H1 (cell line): ENCODE measurements around the gene SMYD3. TPM values are rescaled to one million over a fixed set of nuclear protein-coding genes. Genes with fewer than 3 reads are reported as not detected.

Experiments
- CTCF ChIA-PET: fragments of 300-600 bp; sonication (Branson Sonifier 250); formaldehyde crosslinking; loops from one replicate; lab custom pipeline; 2021; ENCODE audit not compliant: partially characterized antibody; lab: Charles Lee
- POLR2A ChIA-PET: fragments of 300-600 bp; sonication (Branson Sonifier 250); formaldehyde crosslinking; loops from one replicate; lab custom pipeline; 2021; ENCODE audit warnings: inconsistent platforms; ENCODE audit not compliant: partially characterized antibody; lab: Charles Lee
- DNase-seq, 2 experiments: peaks; one replicate each; pipeline versions ENCODE4 v3.0.0 to v3.0.0-alpha.2; 2010 to 2022; ENCODE audit warnings: low spot score in 2 of 2, low read depth in 1 of 2, mixed read lengths in 1 of 2
- FAIRE-seq: peaks from 2 replicates; lab custom pipeline; 2011; peaks lifted over from hg19 to GRCh38; lab: Jason Lieb, UNC
- H2AFZ ChIP-seq: 2 replicates; pipeline ENCODE4 v1.8.1; 2012; ENCODE audit warnings: low read length, inconsistent platforms
- H2AK5ac ChIP-seq: 2 replicates; pipeline ENCODE4 v1.6.1; 2013; ENCODE audit warnings: low read depth, low read length
- H2BK120ac ChIP-seq: replicated peaks from 2 replicates; pipeline ENCODE3; 2013; ENCODE audit warnings: low read depth, low read length, inconsistent platforms
- H2BK12ac ChIP-seq: 2 replicates; pipeline ENCODE4 v1.6.1; 2013; ENCODE audit warnings: low read depth, low read length
- H2BK15ac ChIP-seq: 2 replicates; pipeline ENCODE4 v1.6.1; 2013; ENCODE audit warnings: low read length
- H2BK20ac ChIP-seq: 2 replicates; pipeline ENCODE4 v1.6.1; 2013; ENCODE audit warnings: low read length
- H2BK5ac ChIP-seq: 2 replicates; pipeline ENCODE4 v1.6.1; 2013; ENCODE audit warnings: low read depth, low read length
- H3K14ac ChIP-seq: 2 replicates; pipeline ENCODE4 v1.6.1; 2013; ENCODE audit warnings: inconsistent platforms; ENCODE audit not compliant: insufficient read length
- H3K18ac ChIP-seq: 2 replicates; pipeline ENCODE4 v1.6.1; 2013; ENCODE audit warnings: low read length; ENCODE audit errors: extremely low read depth
- H3K23ac ChIP-seq: 2 replicates; pipeline ENCODE4 v1.6.1; 2013; ENCODE audit warnings: inconsistent platforms; ENCODE audit not compliant: insufficient read length
- H3K23me2 ChIP-seq: 2 replicates; pipeline ENCODE4 v1.6.1; 2013; ENCODE audit warnings: low read depth, low read length
- H3K27ac ChIP-seq: 2 replicates; pipeline ENCODE4 v1.6.1; 2011; ENCODE audit warnings: low read depth, low read length, inconsistent platforms
- H3K27me3 ChIP-seq, 4 experiments: replicated peaks in 1 of 4; 1 replicate in 1 of 4; 2 replicates in 3 of 4; pipeline versions ENCODE4 v1.6.1 to v1.8.1; 2011 to 2013; ENCODE audit warnings: low read length in 3 of 4, mild to moderate bottlenecking in 3 of 4, inconsistent platforms in 2 of 4, mixed read lengths in 2 of 4, moderate library complexity in 1 of 4; ENCODE audit not compliant: control insufficient read depth in 3 of 4, insufficient read depth in 3 of 4; ENCODE audit errors: extremely low read depth in 1 of 4
- H3K36me3 ChIP-seq, 4 experiments: 2 replicates each; pipeline versions ENCODE4 v1.6.1 to v1.8.1; 2011 to 2013; ENCODE audit warnings: mild to moderate bottlenecking in 4 of 4, low read length in 3 of 4, moderate library complexity in 2 of 4, control low read depth in 1 of 4, inconsistent platforms in 1 of 4; ENCODE audit not compliant: insufficient read depth in 4 of 4, control insufficient read depth in 2 of 4
- H3K4ac ChIP-seq: replicated peaks from 2 replicates; pipeline ENCODE3; 2013; ENCODE audit warnings: low read length, low read depth, mixed read lengths, inconsistent platforms; ENCODE audit not compliant: insufficient read length
- H3K4me1 ChIP-seq, 4 experiments: replicated peaks in 1 of 4; 1 replicate in 1 of 4; 2 replicates in 3 of 4; pipeline versions ENCODE4 v1.6.1 to v1.8.1; 2011 to 2013; ENCODE audit warnings: low read length in 3 of 4, inconsistent platforms in 2 of 4, mixed read lengths in 1 of 4; ENCODE audit not compliant: insufficient read depth in 4 of 4, control insufficient read depth in 3 of 4
- H3K4me2 ChIP-seq, 2 experiments: 2 replicates each; pipeline versions ENCODE4 v1.6.1 to v1.8.1; 2011 to 2013; ENCODE audit warnings: low read depth in 2 of 2, low read length in 2 of 2, control low read depth in 1 of 2, inconsistent platforms in 1 of 2, mild to moderate bottlenecking in 1 of 2; ENCODE audit not compliant: insufficient read depth in 1 of 2
- H3K4me3 ChIP-seq, 4 experiments: fragments of 200-600, 300-600 bp in 1 of 4; sonication (generic), shearing (Covaris generic), sonication (Bioruptor Twin) in 1 of 4; 2 replicates each; pipeline versions ENCODE4 v1.5.1 to v1.8.1; 2011 to 2016; ENCODE audit warnings: low read length in 4 of 4, low read depth in 3 of 4, control low read depth in 2 of 4, inconsistent platforms in 2 of 4, mild to moderate bottlenecking in 2 of 4, mixed read lengths in 1 of 4, moderate library complexity in 1 of 4; ENCODE audit not compliant: insufficient read depth in 2 of 4; ENCODE audit errors: extremely low read depth in 1 of 4
- H3K56ac ChIP-seq: replicated peaks from 2 replicates; pipeline ENCODE3; 2013; ENCODE audit warnings: low read depth, mild to moderate bottlenecking, mixed read lengths, low read length, inconsistent platforms; ENCODE audit not compliant: insufficient read length
- H3K79me1 ChIP-seq: 2 replicates; pipeline ENCODE4 v1.6.1; 2013; ENCODE audit warnings: low read depth, low read length, control low read depth
- H3K79me2 ChIP-seq, 2 experiments: 2 replicates each; pipeline versions ENCODE4 v1.6.1 to v1.8.1; 2012 to 2013; ENCODE audit warnings: low read length in 2 of 2, mild to moderate bottlenecking in 2 of 2, inconsistent platforms in 1 of 2; ENCODE audit not compliant: insufficient read depth in 2 of 2, control insufficient read depth in 1 of 2
- H3K9ac ChIP-seq, 4 experiments: replicated peaks in 1 of 4; 1 replicate in 1 of 4; 2 replicates in 3 of 4; pipeline versions ENCODE4 v1.6.1 to v1.8.1; 2011 to 2013; ENCODE audit warnings: low read depth in 3 of 4, low read length in 3 of 4, control low read depth in 2 of 4, mild to moderate bottlenecking in 2 of 4, moderate library complexity in 2 of 4, inconsistent platforms in 1 of 4; ENCODE audit errors: extremely low read depth in 1 of 4
- H3K9me3 ChIP-seq, 2 experiments: 2 replicates each; pipeline versions ENCODE4 v1.6.1 to v1.8.1; 2012 to 2013; ENCODE audit warnings: mild to moderate bottlenecking in 2 of 2, moderate library complexity in 2 of 2, control low read depth in 1 of 2, inconsistent platforms in 1 of 2, low read depth in 1 of 2, low read length in 1 of 2, mixed read lengths in 1 of 2; ENCODE audit not compliant: insufficient read depth in 2 of 2
- H4K20me1 ChIP-seq, 2 experiments: replicated peaks in 1 of 2; 2 replicates each; pipeline versions ENCODE3 to v1.8.1; 2011 to 2013; ENCODE audit warnings: inconsistent platforms in 2 of 2, low read length in 2 of 2, mild to moderate bottlenecking in 1 of 2; ENCODE audit not compliant: insufficient read depth in 2 of 2, control insufficient read depth in 1 of 2
- H4K5ac ChIP-seq: 2 replicates; pipeline ENCODE4 v1.6.1; 2013; ENCODE audit warnings: low read length, low read depth, mixed read lengths, inconsistent platforms; ENCODE audit not compliant: insufficient read length
- H4K8ac ChIP-seq: 2 replicates; pipeline ENCODE4 v1.8.0; 2013; ENCODE audit warnings: mild to moderate bottlenecking, moderate library complexity, low read length, inconsistent platforms; ENCODE audit not compliant: insufficient read depth; ENCODE audit errors: extremely low read depth
- H4K91ac ChIP-seq: replicated peaks from 2 replicates; pipeline ENCODE3; 2013; ENCODE audit warnings: low read length, mixed read lengths, inconsistent platforms; ENCODE audit not compliant: insufficient read length
- ASH2L ChIP-seq: fragments of 200-600, 300-600 bp; sonication (generic); IDR thresholded peaks from one replicate; pipeline ENCODE4 v1.7.1; 2017; ENCODE audit warnings: low read length
- CBX5 ChIP-seq: fragments of 300-800, 300-1000 bp; sonication (generic); IDR thresholded peaks from 2 replicates; pipeline ENCODE4 v1.7.1; 2016; ENCODE audit warnings: antibody characterized with exemption, low read length, low read depth
- CHD2 ChIP-seq: IDR thresholded peaks from 2 replicates; pipeline ENCODE4 v1.6.1; 2012; ENCODE audit warnings: low read length, improper control_type of control experiment
- GABPA ChIP-seq: IDR thresholded peaks from 2 replicates; pipeline ENCODE4 v1.6.1; 2011; ENCODE audit warnings: mild to moderate bottlenecking, low read length, moderate library complexity, borderline replicate concordance; ENCODE audit not compliant: insufficient read depth
- KDM1A ChIP-seq: fragments of 200-600, 300-600 bp; sonication (generic); IDR thresholded peaks from 2 replicates; pipeline ENCODE4 v1.7.1; 2016; ENCODE audit warnings: mild to moderate bottlenecking, low read length, borderline replicate concordance
- RXRA ChIP-seq: IDR thresholded peaks from 2 replicates; pipeline ENCODE4 v1.6.1; 2011; ENCODE audit warnings: low read depth, mild to moderate bottlenecking, low read length, moderate library complexity; ENCODE audit not compliant: insufficient read depth
- TAF1 ChIP-seq: IDR thresholded peaks from 2 replicates; pipeline ENCODE4 v1.6.1; 2011; ENCODE audit warnings: mild to moderate bottlenecking, low read depth, low read length
- TCF12 ChIP-seq: IDR thresholded peaks from 2 replicates; pipeline ENCODE4 v1.6.1; 2011; ENCODE audit warnings: low read depth, mild to moderate bottlenecking, low read length
- TEAD4 ChIP-seq: IDR thresholded peaks from 2 replicates; pipeline ENCODE4 v1.6.1; 2012; ENCODE audit warnings: low read depth, low read length, inconsistent platforms, mixed read lengths
- ZNF274 ChIP-seq: IDR thresholded peaks from 2 replicates; pipeline ENCODE4 v1.7.0; 2012; ENCODE audit warnings: low read length, borderline replicate concordance; ENCODE audit errors: extremely low read depth
- WGBS, 2 experiments: shearing (Covaris generic) in 1 of 2; methylation state at CpG; one replicate each; pipeline versions ENCODE4 v1.1.6 to v1.1.7; 2013 to 2015; ENCODE audit warnings: low lambda C conversion rate in 2 of 2, mixed read lengths in 2 of 2, inconsistent platforms in 1 of 2, low coverage in 1 of 2, missing lambda C conversion rate in 1 of 2; ENCODE audit not compliant: insufficient replicate concordance in 2 of 2, insufficient coverage in 1 of 2, insufficient read length in 1 of 2; ENCODE audit errors: extremely low coverage in 1 of 2, missing lambda C conversion rate in 1 of 2; 5-methylcytosine and 5-hydroxymethylcytosine counted together
- polyA plus RNA-seq, 7 experiments: library from polyadenylated mRNA; depleted of rRNA in 3 of 7; stranded (reverse) in 5 of 7; unstranded in 2 of 7; fragments of >200 nt in 5 of 7; fragments of 200-250 nt in 2 of 7; gene quantifications; 1 replicate in 5 of 7; 2 replicates in 1 of 7; 4 replicates in 1 of 7; pipeline versions ENCODE4 v1.2.1 to v1.2.3, GENCODE V29; 2011 to 2013; ENCODE audit warnings: missing spikeins in 2 of 7, mixed read lengths in 2 of 7
- total RNA-seq: library from RNA; stranded (reverse); fragmentation: NEBNext Ultra II Directional; extraction: Animal tissue kit (Norgen Biotek cat#: 25700); gene quantifications from 2 replicates; pipeline ENCODE4 v1.2.1, GENCODE V29; 2021
- TF ChIP-seq, protein P1 (sequence below): IDR thresholded peaks from 2 replicates; pipeline ENCODE4 v1.6.1; 2011; ENCODE audit warnings: low read length, improper control_type of control experiment
- TF ChIP-seq, protein P2 (sequence below): IDR thresholded peaks from 2 replicates; pipeline ENCODE4 v1.6.1; 2012; ENCODE audit warnings: inconsistent platforms

Gene SMYD3
- total and polyA plus RNA-seq, 2 of the 8 experiments (the other 6 are each of a cell fraction or from before 2014, with no cell fraction given), result 17.3 to 25.4 TPM

DNA sequence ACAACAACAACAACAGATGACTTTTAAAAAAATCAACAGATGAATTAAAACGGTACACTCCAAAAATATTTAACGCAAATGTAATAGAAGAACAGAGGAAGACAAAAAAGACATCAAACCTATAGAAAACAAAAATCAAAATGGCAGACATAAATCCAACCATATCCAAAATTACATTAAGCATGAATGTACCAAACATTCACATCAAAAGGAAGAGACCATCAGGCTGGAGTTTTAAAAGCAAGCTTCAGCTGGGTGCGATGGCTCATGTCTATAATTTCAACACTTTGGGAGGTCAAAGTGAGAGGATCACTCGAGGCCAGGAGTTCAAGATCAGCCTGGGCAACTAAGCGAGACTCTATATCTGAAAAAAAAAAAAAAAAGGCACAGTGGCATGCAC, 116.2 kb downstream of the SMYD3 start:
- no peaks in the 10 kb centered on the region for H3K4me1 ChIP-seq
- H2BK20ac ChIP-seq, result no peak overlapping the region
- no peak overlapping the region for H4K5ac ChIP-seq
- ChIA-PET POLR2A (no interaction called here), CTCF (interaction anchor here (0.5 kb wide), 1 partner anchor 172 kb away, joined by 3 read pairs; no protein-coding TSS in a partner anchor)
- H3K56ac ChIP-seq, result no peak overlapping the region
- WGBS, 2 experiments, result 91% methylated on average over 5 of the region's 5 CpGs; no CpG with 5 or more reads in 1 of the 2 experiments
- H2BK5ac ChIP-seq, result no peak overlapping the region
- no peak overlapping the region for H2BK120ac ChIP-seq
- H3K14ac ChIP-seq, result no peak overlapping the region
- no peaks in the 10 kb centered on the region for H3K79me2 ChIP-seq
- no peaks in the 10 kb centered on the region for H3K79me1 ChIP-seq
- no peak overlapping the region for H4K91ac ChIP-seq
- H2BK15ac ChIP-seq, result no peak overlapping the region
- no peak overlapping the region for H3K27ac ChIP-seq
- no peak for FAIRE-seq
- H4K20me1 ChIP-seq, result no peaks in the 10 kb centered on the region
- H3K36me3 ChIP-seq, result no peaks in the 10 kb centered on the region
- peaks cover 0 to 6% of the 10 kb centered on the region in 2 experiments; a peak in 2 of 4 replicates for H3K9me3 ChIP-seq
- H3K4me2 ChIP-seq, result no peak overlapping the region
- no peak overlapping the region for H3K23ac ChIP-seq
- DNase-seq, result no peak
- no peaks in the 10 kb centered on the region for H3K27me3 ChIP-seq
- no peaks in the 10 kb centered on the region for H3K23me2 ChIP-seq
- no peak overlapping the region for H3K4ac ChIP-seq
- H3K4me3 ChIP-seq, result no peak overlapping the region
- H4K8ac ChIP-seq, result no peak overlapping the region
- no peak overlapping the region for H2AFZ ChIP-seq
- H2AK5ac ChIP-seq, result no peak overlapping the region
- H3K18ac ChIP-seq, result no peak overlapping the region
- no peak overlapping the region for H3K9ac ChIP-seq
- no peak overlapping the region for H2BK12ac ChIP-seq
- TF ChIP-seq CBX5 (no peak), TEAD4 (no peak), CHD2 (no peak), TCF12 (no peak), ZNF274 (no peak), KDM1A (no peak), RXRA (no peak), ASH2L (no peak), GABPA (no peak), TAF1 (no peak)
- TF ChIP-seq, protein P1, sequence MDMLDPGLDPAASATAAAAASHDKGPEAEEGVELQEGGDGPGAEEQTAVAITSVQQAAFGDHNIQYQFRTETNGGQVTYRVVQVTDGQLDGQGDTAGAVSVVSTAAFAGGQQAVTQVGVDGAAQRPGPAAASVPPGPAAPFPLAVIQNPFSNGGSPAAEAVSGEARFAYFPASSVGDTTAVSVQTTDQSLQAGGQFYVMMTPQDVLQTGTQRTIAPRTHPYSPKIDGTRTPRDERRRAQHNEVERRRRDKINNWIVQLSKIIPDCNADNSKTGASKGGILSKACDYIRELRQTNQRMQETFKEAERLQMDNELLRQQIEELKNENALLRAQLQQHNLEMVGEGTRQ, result no peak
- TF ChIP-seq, protein P2, sequence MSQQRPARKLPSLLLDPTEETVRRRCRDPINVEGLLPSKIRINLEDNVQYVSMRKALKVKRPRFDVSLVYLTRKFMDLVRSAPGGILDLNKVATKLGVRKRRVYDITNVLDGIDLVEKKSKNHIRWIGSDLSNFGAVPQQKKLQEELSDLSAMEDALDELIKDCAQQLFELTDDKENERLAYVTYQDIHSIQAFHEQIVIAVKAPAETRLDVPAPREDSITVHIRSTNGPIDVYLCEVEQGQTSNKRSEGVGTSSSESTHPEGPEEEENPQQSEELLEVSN, result no peak
